GM21390 (cell line): ENCODE data around the gene DNAAF1.

Source experiments
- ATAC-seq: cut with Tn5 transposase; IDR thresholded peaks from one replicate; pipeline ENCODE4 v1.9.1; 2021; ENCODE audit not compliant: unreplicated experiment

DNAAF1 gene

GRCh38 chr16:84159007-84159406 lies 13.9 kb downstream of the DNAAF1 start:
- ATAC-seq = no peak

GRCh38 chr16:84159800-84160199 lies 14.7 kb downstream of the DNAAF1 start:
- ATAC-seq = no peak

GRCh38 chr16:84161037-84161436 lies 15.9 kb downstream of the DNAAF1 start:
- no peak for ATAC-seq

- ATAC-seq = no peak
Measured at GRCh38 chr16:84161801-84162200, 16.7 kb downstream of the DNAAF1 start.

DNA sequence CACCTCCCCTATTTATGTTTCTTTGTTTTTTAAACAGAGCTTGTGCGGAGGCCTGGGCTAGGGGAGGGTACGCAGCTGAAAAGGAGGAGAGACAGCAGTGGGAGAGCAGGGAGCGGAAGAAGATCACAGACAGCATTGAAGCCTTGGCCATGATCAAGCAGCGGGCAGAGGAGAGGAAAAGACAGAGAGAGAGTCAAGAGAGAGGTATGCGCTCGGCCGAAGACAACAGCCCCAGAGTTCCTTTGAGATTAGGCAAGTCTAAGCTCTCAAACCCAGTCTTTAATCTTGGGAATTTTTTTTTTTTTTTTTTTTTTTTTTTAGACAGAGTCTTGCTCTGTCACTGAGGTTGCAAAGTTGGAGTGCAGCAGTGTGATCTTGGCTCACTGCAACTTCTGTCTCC lies 20.6 kb downstream of the DNAAF1 start:
- no peak for ATAC-seq

GRCh38 chr16:84166796-84167695 lies 21.9 kb downstream of the DNAAF1 start:
- no peak for ATAC-seq

- ATAC-seq = no peak
Measured at GRCh38 chr16:84169765-84170310, 24.7 kb downstream of the DNAAF1 start.

GRCh38 chr16:84174396-84174795 lies 29.3 kb downstream of the DNAAF1 start:
- no peak for ATAC-seq

- ATAC-seq = peak; percentile 80
Measured at GRCh38 chr16:84175350-84176081, 30.4 kb downstream of the DNAAF1 start.

GRCh38 chr16:84176192-84177053 lies 31.3 kb downstream of the DNAAF1 start:
- no peak for ATAC-seq

- ATAC-seq = no peak
Measured at GRCh38 chr16:84177741-84178073, 32.6 kb downstream of the DNAAF1 start.

DNA sequence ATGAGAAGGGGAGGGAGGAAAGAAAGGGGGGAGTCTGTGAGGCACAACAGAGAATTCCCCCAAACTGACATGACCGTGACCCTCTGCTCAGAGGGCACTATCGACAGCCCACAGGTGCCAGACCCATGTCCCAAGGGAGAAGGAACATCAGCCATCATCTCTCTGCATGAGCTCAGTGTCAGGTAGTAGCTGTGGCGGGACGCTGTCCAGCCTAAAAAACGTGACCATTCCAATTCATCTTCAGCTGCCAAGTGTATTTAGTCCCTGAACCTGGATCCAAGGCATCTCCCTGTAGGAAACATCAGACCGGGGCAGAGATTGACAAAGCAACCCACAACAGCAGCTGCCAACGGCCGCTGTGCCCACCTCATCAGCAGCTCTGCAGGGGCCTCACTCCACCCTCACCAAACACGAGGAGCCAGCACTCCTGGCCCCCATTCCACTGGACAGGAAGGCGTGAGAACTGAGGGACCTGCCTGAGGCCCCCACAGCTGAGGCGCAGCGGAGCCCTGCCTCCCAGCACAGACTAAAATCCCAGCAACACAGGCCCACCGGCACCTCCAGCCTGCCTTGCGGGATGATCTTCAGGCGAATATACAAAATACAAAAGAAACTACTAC lies 33.1 kb downstream of the DNAAF1 start:
- no peak for ATAC-seq

DNA sequence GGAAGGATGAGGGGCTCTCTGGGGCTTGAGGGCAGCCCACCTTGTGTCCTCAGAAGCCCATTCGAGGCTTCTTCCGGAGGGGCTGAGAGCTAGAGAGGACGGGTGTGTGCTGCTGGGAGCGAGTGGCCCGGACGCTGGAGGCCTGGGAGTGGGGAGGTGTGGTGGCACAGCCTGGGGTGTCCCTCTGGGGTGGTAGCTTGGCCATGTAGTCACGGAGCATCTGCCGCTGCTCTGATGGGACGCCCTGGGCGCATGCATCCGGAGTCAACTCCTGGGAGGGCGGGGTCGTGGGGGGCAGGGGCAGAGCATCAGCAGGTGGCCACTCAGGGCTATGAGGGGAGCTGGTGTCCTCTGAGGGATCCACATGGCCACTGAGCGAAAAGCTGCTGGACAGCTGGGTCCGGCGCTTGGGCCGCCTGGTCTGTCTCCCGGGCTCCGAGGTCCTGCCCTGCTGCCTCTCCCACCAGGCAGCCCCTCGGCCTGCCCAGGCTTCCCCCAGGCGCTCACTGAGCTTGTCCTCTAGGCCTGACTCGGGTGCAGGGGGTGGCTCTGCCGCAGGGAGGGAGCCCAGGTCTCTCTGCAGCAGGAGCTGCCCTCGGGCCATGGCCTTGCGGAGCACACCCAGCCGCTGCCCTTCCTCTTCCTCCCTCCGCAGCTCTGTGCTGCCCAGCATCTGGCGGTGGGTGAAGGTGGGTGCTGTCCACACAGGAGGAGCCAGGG lies 33.9 kb downstream of the DNAAF1 start:
- ATAC-seq = no peak

DNA sequence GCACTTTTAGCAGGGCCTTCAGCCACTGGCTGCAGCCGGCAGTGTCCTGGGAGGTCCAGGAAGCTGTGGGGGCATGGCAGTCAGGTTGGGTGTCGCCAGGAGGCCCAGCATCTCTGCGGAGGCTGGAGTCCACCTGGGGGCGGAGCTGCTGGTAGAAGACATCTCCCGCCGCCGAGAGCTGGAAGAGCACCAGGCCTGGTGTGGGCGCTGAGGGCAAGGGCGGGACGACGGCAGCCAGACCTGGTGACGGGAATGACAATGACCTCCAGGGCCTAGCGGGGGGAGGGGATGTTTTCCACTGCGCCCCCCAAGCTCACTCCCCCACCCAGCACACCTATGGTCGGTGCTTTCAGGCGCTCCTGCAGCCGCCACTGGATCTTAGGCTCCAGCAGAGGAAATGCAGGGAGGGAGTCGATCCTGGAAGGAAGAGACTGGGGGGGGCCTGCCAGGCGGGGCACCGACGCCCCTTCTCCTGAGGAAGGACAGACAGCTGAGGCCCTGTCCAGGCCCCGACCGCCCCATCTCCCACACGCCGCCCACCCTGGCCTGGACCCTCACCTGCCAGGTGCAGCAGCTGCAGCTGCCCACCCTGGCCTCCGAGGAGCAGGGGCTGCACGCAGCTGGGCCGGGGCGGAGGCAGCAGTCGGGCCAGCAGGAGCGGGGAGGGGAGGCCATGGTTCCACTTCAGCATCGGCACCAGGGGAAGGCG lies 34.7 kb downstream of the DNAAF1 start:
- ATAC-seq = no peak

DNA sequence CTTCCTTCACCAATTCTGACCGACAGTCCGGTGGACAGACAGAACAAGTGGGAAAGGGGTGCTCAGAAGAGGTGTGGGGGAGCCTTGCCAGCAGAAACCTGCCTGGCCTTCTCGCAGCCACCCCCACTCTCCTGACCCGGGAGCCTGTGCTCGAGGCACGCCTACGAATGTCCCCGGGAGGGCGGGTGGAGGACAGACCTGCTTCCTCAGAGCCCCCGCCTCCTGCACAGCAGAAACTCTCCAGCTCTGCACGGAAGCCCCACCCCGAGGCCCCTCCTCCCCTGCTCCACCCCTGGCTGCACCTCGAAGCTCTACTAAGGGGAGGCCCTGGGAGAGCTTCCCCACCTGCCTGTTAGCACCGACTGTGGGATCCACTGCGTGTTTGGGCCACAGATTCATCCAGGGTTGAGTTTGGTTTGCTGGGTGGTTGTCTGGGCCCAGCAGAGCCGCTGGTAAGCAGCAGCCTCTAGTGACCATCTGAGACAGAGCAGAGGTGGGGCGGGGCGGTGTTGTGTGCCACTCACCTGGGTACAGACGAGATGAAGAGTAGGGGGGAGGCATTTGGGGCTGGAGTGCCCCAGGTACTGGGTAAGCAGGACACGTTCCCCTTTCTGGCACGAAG lies 35.5 kb downstream of the DNAAF1 start:
- ATAC-seq = no peak

DNA sequence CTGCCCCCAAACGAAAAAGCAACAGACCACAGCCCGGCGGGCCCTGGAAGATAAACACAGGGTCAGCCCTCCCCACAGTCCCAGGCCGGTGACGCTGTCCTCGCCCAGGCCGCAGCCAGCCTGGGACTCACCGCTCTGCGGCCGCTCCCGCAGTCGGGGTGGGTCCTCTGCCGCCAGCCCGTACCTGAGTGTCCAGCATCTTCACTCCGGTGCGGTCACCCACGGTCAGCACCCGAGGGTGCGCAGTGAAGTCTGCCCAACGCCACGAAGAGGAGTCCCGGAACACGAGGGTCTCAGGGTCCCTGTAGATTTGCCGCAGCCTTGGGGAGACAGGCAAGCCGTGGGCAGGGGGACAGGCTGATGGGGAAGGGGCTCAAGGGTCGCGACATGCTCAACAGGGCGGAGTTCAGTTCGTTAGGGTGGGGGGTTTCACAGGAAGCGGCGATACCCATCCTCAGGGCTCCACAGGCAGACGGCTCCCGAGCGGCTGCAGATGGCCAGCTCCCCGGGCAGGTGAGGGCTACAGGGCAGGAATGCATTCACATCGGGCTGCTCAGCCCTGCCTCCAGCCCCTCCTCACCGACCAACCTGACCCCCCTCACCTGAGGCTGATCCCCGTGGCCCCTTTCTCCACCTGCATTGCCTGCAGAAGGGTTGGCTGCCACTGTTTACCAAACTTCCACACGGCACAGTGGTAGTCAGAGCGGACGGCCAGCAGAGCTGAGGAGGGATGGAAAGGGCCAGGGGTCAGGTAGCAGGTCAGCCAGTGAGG lies 36.2 kb downstream of the DNAAF1 start:
- ATAC-seq = no peak

DNA sequence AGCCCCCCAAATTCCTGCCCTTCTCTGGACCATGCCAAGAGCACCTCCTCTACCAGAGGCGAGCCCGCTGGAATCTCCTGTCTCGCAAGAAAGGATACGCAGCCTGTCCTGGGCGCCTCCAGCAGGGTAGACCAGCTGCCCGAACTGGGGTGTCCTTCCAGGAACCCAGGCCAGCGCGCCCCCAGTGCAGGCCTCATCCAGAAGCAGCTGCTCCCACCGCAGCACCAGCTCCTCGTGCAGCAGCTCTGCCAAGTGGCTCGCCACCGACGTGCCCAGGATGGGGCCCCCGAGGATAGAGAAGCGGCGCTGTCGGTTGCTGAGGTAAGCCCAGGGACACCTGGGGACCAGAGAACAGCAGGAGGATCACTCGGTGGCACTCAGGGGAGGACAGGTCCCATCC lies 37.0 kb downstream of the DNAAF1 start:
- no peak for ATAC-seq
